Transverse colon (tissue), 4 donors: ENCODE results near the gene NMU. TPM values are rescaled to one million over a fixed set of nuclear protein-coding genes. Genes with fewer than 3 reads are reported as not detected.

Experiments
- DNase-seq: peaks from one replicate; pipeline ENCODE4 v3.0.0-alpha.2; 2019
- H3K27ac ChIP-seq, 4 donors: fragments of 200-600 bp; sonication (generic); 2 replicates each; pipeline ENCODE4 v1.5.1; 2016 to 2018; ENCODE audit warnings: inconsistent platforms in 4 of 4
- H3K27me3 ChIP-seq: fragments of 200-600 bp; sonication (generic); 2 replicates; pipeline ENCODE4 v1.5.1; 2017; ENCODE audit warnings: inconsistent platforms
- H3K36me3 ChIP-seq, 4 donors: fragments of 200-600 bp; sonication (generic); 2 replicates each; pipeline ENCODE4 v1.5.1; 2017 to 2019; ENCODE audit warnings: inconsistent platforms in 4 of 4
- H3K4me1 ChIP-seq, 4 donors: fragments of 200-600 bp; sonication (generic); 2 replicates each; pipeline ENCODE4 v1.5.1; 2017 to 2020; ENCODE audit warnings: inconsistent platforms in 4 of 4
- H3K4me3 ChIP-seq, 4 donors: fragments of 200-600 bp; sonication (generic); 1 replicate in 1 of 4; 2 replicates in 3 of 4; pipeline versions ENCODE4 v1.5.1 to v1.6.1; 2017 to 2019; ENCODE audit warnings: inconsistent platforms in 4 of 4
- H3K9me3 ChIP-seq, 2 donors: fragments of 200-600 bp; sonication (generic); 2 replicates each; pipeline ENCODE4 v1.5.1; 2017 to 2019; ENCODE audit warnings: inconsistent platforms in 2 of 2
- CTCF ChIP-seq, 5 experiments: fragments of 200-600 bp in 3 of 5; fragments of 450-650 bp in 2 of 5; sonication (generic) in 3 of 5; IDR thresholded peaks; 1 replicate in 2 of 5; 2 replicates in 3 of 5; pipeline ENCODE4 v1.5.1; 2016 to 2017; ENCODE audit warnings: antibody characterized with exemption in 5 of 5, inconsistent platforms in 3 of 5, mild to moderate bottlenecking in 2 of 5, moderate library complexity in 1 of 5
- EP300 ChIP-seq: sonication (generic); formaldehyde crosslinking; IDR thresholded peaks from one replicate; pipeline ENCODE4 v1.6.1; 2017; ENCODE audit warnings: antibody characterized with exemption, low read depth
- POLR2A ChIP-seq: fragments of 450-650 bp; IDR thresholded peaks from one replicate; pipeline ENCODE4 v1.6.1; 2016; ENCODE audit warnings: antibody characterized with exemption, mild to moderate bottlenecking, moderate library complexity
- POLR2AphosphoS5 ChIP-seq, 3 donors: sonication (generic); formaldehyde crosslinking; IDR thresholded peaks; one replicate each; pipeline ENCODE4 v1.6.1; 2016; ENCODE audit warnings: antibody characterized with exemption in 3 of 3
- WGBS, 2 donors: methylation state at CpG; one replicate each; pipeline ENCODE4 v1.1.5; 2018; ENCODE audit warnings: low coverage in 1 of 2; 5-methylcytosine and 5-hydroxymethylcytosine counted together
- in situ Hi-C, 4 donors: fragments of 200-750 bp; cut with MboI; loops; one replicate each; pipeline versions ENCODE4 v1.15.0 to v1.15.1; 2017; ENCODE audit warnings: low sequenced_read_pairs in 3 of 4, low pct_ligation_motif_present in 1 of 4, low pct_unique_long_range_greater_than_20kb in 1 of 4
- intact Hi-C: fragments of 100-400 bp; cut with DNase I; formaldehyde crosslinking; loops from one replicate; pipeline ENCODE4 v1.15.1; 2023; ENCODE audit warnings: low total_unique reads
- total RNA-seq, 4 donors: library from RNA; depleted of rRNA; stranded (reverse); fragments of >200 nt; gene quantifications; one replicate each; pipeline ENCODE4 v1.1.0, GENCODE V29; 2016

Gene NMU
- total RNA-seq, 4 donors from 2014 or later: 0.96 TPM; not detected in 3

GRCh38 chr4:55610381-55610780 is 25.7 kb downstream of the NMU start:
- intact Hi-C loops: no loop called here
- TF ChIP-seq POLR2A (no peak), CTCF (IDR thresholded peaks at IDR 0.05) (no peak)
- in situ Hi-C loops: no loop called here
- no peaks in the 10 kb centered on the region for H3K4me1 ChIP-seq
- no peaks in the 10 kb centered on the region for H3K27me3 ChIP-seq
- no peak overlapping the region for H3K4me3 ChIP-seq
- H3K36me3 ChIP-seq: no peaks in the 10 kb centered on the region
- 97 to 100% methylated on average over 2 of the region's 2 CpGs for WGBS, 2 donors
- no peaks in the 10 kb centered on the region for H3K9me3 ChIP-seq
- H3K27ac ChIP-seq: no peak overlapping the region
- DNase-seq: no peak

GRCh38 chr4:55609393-55609866 is 26.7 kb downstream of the NMU start:
- DNase-seq: no peak
- H3K4me1 ChIP-seq: no peaks in the 10 kb centered on the region
- no peak overlapping the region for H3K4me3 ChIP-seq
- H3K9me3 ChIP-seq: no peaks in the 10 kb centered on the region
- no peaks in the 10 kb centered on the region for H3K27me3 ChIP-seq
- intact Hi-C loops (no loop called here), in situ Hi-C loops (no loop called here)
- H3K36me3 ChIP-seq: no peaks in the 10 kb centered on the region
- no peak overlapping the region for H3K27ac ChIP-seq
- WGBS, 2 donors: 59 to 71% methylated on average over 6 of the region's 6 CpGs
- no peak for TF ChIP-seq CTCF (IDR thresholded peaks at IDR 0.05)
- TF ChIP-seq EP300: no peak
- TF ChIP-seq POLR2A: no peak
- no peak for TF ChIP-seq POLR2AphosphoS5 (IDR thresholded peaks at IDR 0.05)

DNA sequence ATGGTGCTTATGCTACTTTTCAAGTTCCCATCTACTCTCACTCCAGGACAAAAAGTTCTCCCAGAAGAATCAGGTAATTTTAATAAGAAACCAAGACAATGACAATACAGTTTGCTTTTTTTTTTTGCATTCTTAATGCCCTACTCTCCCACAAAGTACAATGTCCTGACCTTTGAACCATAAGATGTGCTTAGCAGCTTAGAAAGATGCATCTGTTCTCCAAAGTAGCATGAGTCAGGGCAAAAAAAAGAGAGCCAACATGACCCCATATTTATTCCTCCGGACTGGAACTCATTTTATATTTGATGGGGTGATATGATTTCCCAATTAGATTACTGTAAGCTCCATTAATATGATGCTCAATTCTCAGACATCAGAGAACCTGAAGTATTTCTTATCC is 27.5 kb downstream of the NMU start:
- no peaks in the 10 kb centered on the region for H3K4me1 ChIP-seq

GRCh38 chr4:55604996-55605395 is 31.1 kb downstream of the NMU start:
- Histone ChIP-seq H3K4me1 (no peaks in the 10 kb centered on the region), H3K27me3 (no peaks in the 10 kb centered on the region), H3K4me3 (no peak overlapping the region), H3K9me3 (no peaks in the 10 kb centered on the region), H3K27ac (no peak overlapping the region), H3K36me3 (no peaks in the 10 kb centered on the region)
- in situ Hi-C loops (no loop called here), intact Hi-C loops (no loop called here)
- 80 to 82% methylated on average over 2 to 7 of the region's 7 CpGs for WGBS, 2 donors
- DNase-seq: no peak
- TF ChIP-seq EP300 (no peak), CTCF (IDR thresholded peaks at IDR 0.05) (no peak), POLR2A (no peak), POLR2AphosphoS5 (IDR thresholded peaks at IDR 0.05) (no peak)

More for the DNA sequence above, 27.5 kb downstream of the NMU start:
- no peak for TF ChIP-seq POLR2AphosphoS5 (IDR thresholded peaks at IDR 0.05)
- TF ChIP-seq CTCF (IDR thresholded peaks at IDR 0.05): no peak
- TF ChIP-seq POLR2A: no peak
- TF ChIP-seq EP300: no peak
- no peak overlapping the region for H3K27ac ChIP-seq
- H3K27me3 ChIP-seq: no peaks in the 10 kb centered on the region
- H3K9me3 ChIP-seq: no peaks in the 10 kb centered on the region
- in situ Hi-C loops: no loop called here
- no peak for DNase-seq
- WGBS, 2 donors: 71 to 87% methylated on average over 1 of the region's 1 CpG
- H3K4me3 ChIP-seq: no peak overlapping the region
- intact Hi-C loops: no loop called here
- no peaks in the 10 kb centered on the region for H3K36me3 ChIP-seq
